Epithelial cell of proximal tubule (primary cell): ENCODE measurements around the gene CDK18. TPM values are rescaled to one million over a fixed set of nuclear protein-coding genes. Genes with fewer than 3 reads are reported as not detected.

Source experiments
- DNase-seq: peaks from one replicate; pipeline ENCODE4 v3.0.0-alpha.2; 2011; ENCODE audit warnings: low read depth
- H3K4me3 ChIP-seq: 2 replicates; pipeline ENCODE4 v1.5.1; 2011; ENCODE audit warnings: low read depth, mild to moderate bottlenecking, low read length
- CTCF ChIP-seq: conservative IDR thresholded peaks from 2 replicates; pipeline ENCODE4 v1.5.1; 2012; ENCODE audit warnings: low read depth, mild to moderate bottlenecking, low read length
- total RNA-seq: library from RNA; depleted of rRNA; stranded (reverse); fragments of >200 nt; gene quantifications from 2 replicates; pipeline ENCODE4 v1.2.3, GENCODE V29; 2015

The CDK18 gene
- total RNA-seq, 1 donor from 2014 or later, result 17.3 TPM

DNA sequence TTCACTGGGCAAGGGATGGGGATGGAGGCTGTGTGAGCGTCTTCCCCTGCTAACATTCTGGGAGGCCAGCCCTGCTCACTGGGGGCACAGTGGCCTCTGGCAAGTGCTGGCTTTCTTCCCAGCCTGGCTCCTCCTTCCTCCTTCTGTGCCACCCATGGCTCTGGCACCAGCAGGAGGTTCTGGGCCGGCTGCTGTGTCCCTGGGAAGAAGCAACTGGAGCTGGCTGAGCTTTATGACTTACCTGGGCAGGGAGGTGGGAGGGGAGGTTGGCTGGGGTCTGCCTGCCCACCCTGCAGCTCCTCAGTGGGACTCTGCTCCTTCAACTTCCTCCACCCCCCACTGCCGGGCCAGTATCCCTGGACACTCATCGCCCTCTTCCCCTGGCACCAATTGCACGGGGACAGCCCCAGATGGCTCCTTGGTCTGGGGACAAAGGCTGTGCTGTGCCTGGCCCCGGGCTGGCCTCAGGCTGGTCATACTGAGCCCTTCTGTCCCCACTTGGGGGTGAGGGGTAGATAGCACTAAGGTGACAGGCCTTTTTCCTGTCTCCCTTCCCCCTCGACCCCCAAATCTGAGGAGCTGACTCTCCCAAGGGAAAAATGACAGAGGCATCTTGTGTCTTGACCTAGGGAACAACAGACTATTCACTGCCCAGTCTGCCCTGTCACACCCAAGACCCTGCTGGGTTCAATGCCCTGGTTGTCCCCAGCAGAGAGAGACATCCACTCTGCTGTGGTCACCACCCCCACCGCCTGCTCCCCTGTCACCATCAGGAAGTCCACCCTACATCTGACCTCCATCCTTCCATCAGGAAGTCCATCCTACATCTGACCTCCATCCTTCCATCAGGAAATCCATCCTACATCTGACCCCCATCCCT is 14.4 kb downstream of the CDK18 start:
- H3K4me3 ChIP-seq, result no peak overlapping the region

DNA sequence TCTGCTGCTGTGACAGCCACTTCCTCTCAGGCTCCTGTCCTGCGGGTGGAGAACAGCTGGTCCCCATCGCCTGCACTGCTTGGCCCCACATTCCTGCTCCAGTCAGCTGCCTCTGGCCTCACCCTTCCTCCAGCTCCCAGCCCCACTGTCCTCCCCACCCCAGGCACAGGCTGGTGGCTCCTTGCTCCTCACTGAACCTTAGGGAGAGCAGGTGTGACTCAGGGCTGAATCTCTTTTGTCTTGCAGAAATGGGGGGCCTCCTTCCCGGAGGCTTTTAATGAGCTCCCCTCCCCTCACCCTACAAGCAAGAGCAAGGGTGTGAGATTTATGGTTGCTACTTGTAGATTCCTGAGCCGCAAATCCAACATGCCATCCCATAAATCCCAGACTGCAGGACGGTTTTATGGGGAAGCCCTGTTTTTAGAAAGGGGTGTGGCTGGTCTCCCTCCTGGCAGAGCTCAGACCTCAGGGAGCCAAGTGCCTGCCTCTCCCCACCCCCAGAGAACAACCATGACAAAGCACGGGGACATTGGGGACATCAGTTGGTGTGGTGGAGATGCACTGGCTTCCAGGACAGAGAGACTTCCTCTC is 15.2 kb downstream of the CDK18 start:
- DNase-seq, result no peak

More for the DNA sequence above, 14.4 kb downstream of the CDK18 start:
- no peak for TF ChIP-seq CTCF
- no peak for DNase-seq

GRCh38 chr1:205520709-205521108 is 16.2 kb downstream of the CDK18 start:
- TF ChIP-seq CTCF, result no peak
- no peak overlapping the region for H3K4me3 ChIP-seq
- DNase-seq, result no peak

More for the DNA sequence above, 15.2 kb downstream of the CDK18 start:
- no peak for TF ChIP-seq CTCF
- no peak overlapping the region for H3K4me3 ChIP-seq

DNA sequence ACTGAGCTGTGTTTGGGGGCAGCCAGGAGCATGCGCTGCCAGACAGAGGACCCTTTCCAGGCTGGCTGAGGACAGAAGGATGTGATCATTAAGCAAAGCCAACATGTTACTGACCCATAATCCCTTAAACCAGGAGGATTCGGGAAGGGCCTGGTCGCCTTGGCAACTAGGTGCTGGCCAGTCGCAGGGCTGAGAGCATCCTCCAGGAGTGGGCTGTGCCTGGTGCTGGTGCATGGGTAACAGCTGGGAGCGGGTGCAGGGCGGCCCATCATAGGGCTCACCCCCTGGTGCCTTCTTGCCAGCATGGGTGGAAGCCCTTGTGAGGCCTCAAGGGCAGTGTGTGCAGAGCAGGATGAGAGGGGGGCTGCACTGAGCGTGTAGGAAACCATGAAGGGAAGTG is 17.2 kb downstream of the CDK18 start:
- no peak for DNase-seq
- no peak overlapping the region for H3K4me3 ChIP-seq
- TF ChIP-seq CTCF, result no peak

DNA sequence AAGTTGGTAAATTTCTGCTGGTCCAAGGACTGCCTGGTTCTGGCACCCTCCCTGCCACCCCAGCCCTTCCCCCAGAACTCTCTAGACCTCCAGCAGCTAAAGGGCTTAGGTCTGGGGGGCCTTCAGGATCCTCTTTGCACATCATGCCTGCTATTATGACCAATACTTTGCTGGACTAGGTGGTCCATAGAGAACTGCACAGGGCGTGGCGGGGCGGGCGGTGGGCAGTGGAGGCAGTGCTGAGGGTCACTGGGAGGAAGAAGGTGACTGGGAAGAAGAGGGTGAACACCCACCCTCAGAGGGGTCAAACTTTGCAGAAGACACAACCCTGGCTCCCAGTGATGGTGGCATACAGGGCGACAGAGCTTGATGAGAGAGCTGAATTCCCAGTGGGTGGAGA is 18.2 kb downstream of the CDK18 start:
- TF ChIP-seq CTCF, result no peak
- no peak overlapping the region for H3K4me3 ChIP-seq
- no peak for DNase-seq

DNA sequence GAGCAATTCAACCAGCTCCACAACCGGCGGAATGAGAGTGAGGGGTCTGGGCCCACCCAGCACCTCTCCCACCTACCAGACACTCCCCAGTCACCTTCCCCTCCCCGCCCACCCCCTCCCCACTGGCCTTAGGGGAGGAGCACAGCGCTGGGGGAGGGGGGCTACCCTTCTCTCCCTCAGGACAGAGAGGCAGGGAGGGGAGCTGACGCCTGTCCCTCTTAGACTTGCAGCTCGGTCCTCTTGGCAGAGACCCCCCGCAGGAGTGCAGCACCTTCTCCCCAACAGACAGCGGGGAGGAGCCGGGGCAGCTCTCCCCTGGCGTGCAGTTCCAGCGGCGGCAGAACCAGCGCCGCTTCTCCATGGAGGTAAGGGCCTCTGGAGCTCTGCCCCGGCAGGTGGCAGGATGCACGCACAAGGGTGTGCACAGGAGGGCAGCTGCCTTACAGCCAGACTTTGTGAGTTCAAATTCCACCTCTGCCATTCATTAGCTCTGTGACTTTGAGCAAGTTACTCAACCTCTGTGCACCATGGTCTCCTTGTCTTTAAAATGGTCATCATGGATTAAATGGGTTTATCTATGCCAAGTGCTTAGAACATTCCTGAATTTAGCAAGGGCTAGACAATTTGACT is 18.9 kb downstream of the CDK18 start:
- DNase-seq, result no peak
- TF ChIP-seq CTCF, result no peak
- H3K4me3 ChIP-seq, result no peak overlapping the region
